ENCODE data around the gene TLR1.

DNA sequence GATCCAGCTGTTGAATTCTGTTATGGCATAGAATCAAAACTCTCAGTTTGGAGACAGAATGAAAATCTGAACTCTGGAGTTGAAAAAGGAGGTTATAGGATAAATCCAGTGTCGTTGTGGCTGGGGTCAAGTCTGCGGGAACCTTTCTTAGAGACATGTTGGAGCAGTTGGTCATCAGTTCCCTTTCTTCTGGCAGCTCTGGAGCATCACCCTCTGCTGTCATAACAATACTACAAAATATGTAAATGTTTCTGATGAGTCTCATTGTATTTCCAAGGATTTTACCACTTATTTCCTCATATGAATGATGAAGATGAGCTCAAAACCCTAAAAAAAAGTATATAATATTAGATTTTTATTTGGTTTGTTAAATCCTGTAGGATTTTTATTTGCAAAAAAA is 29.3 kb downstream of the TLR1 start:
- TF ChIP-seq CTCF (IDR thresholded peaks at IDR 0.05; ENCODE audit: low read length) (no peak), EZH2 (IDR thresholded peaks at IDR 0.05; ENCODE audit: borderline replicate concordance, low read length) (no peak)

All from OCI-LY1 (cell line).